Measurements from ENCODE around the gene ATP6V1B1.

Gene ATP6V1B1

GRCh38 chr2:70901227-70902066 is 34.3 kb upstream of the ATP6V1B1 start:
- DNase-seq (ENCODE audit: low read depth, low spot score), result no peak

- DNase-seq (ENCODE audit: low read depth, low spot score), result no peak
These were observed 33.6 kb upstream of the ATP6V1B1 start for GRCh38 chr2:70902067-70902442.

GRCh38 chr2:70902579-70902978 is 33.1 kb upstream of the ATP6V1B1 start:
- DNase-seq (ENCODE audit: low read depth, low spot score), result no peak

- no peak for DNase-seq (ENCODE audit: low read depth, low spot score)
These were observed 32.5 kb upstream of the ATP6V1B1 start for GRCh38 chr2:70903171-70903570.

GRCh38 chr2:70903641-70904340 is 31.9 kb upstream of the ATP6V1B1 start:
- DNase-seq (ENCODE audit: low read depth, low spot score), result no peak

GRCh38 chr2:70904371-70905216 is 31.1 kb upstream of the ATP6V1B1 start:
- DNase-seq (ENCODE audit: low read depth, low spot score), result no peak

GRCh38 chr2:70905443-70906421 is 30.0 kb upstream of the ATP6V1B1 start:
- DNase-seq (ENCODE audit: low read depth, low spot score), result no peak

GRCh38 chr2:70906439-70907005 is 29.2 kb upstream of the ATP6V1B1 start:
- no peak for DNase-seq (ENCODE audit: low read depth, low spot score)

GRCh38 chr2:70907130-70908057 is 28.3 kb upstream of the ATP6V1B1 start:
- no peak for DNase-seq (ENCODE audit: low read depth, low spot score)

- no peak for DNase-seq (ENCODE audit: low read depth, low spot score)
These were observed 19.4 kb upstream of the ATP6V1B1 start for GRCh38 chr2:70916291-70916690.

GRCh38 chr2:70918016-70918415 is 17.7 kb upstream of the ATP6V1B1 start:
- no peak for DNase-seq (ENCODE audit: low read depth, low spot score)

GRCh38 chr2:70919672-70920366 is 15.9 kb upstream of the ATP6V1B1 start:
- peak; percentile 39 for DNase-seq (ENCODE audit: low read depth, low spot score)

- DNase-seq (ENCODE audit: low read depth, low spot score), result no peak
These were observed 15.4 kb upstream of the ATP6V1B1 start for GRCh38 chr2:70920367-70920715.

GRCh38 chr2:70921031-70921430 is 14.7 kb upstream of the ATP6V1B1 start:
- DNase-seq (ENCODE audit: low read depth, low spot score), result no peak

GRCh38 chr2:70921839-70922234 is 13.9 kb upstream of the ATP6V1B1 start:
- DNase-seq (ENCODE audit: low read depth, low spot score), result no peak

GRCh38 chr2:70922235-70923234 is 13.2 kb upstream of the ATP6V1B1 start:
- DNase-seq (ENCODE audit: low read depth, low spot score), result no peak

- no peak for DNase-seq (ENCODE audit: low read depth, low spot score)
These were observed 12.2 kb upstream of the ATP6V1B1 start for GRCh38 chr2:70923378-70924015.

Measured in smooth muscle cell of the brain vasculature (primary cell).